Fibroblast of skin of scalp (primary cell): Measurements from ENCODE around the gene ALDH1B1.
A peak's percentile ranks its signal among the peaks of the same experiment; 100 is the strongest.
"Not testable (repeated sequence)": the region's sequence is repeated elsewhere in the genome, so short reads cannot be mapped to it uniquely, and the experiment has no call there.

Experiments
- DNase-seq: peaks from one replicate; pipeline ENCODE4 v3.0.0-alpha.2; 2013

ALDH1B1 gene

GRCh38 chr9:38361473-38361850, 31.0 kb upstream of the ALDH1B1 start:
- peak; percentile 80 for DNase-seq

GRCh38 chr9:38362852-38363588, 29.5 kb upstream of the ALDH1B1 start:
- peak; percentile 88 for DNase-seq

- no peak for DNase-seq
These were observed 28.9 kb upstream of the ALDH1B1 start for GRCh38 chr9:38363589-38363925.

GRCh38 chr9:38367898-38368297, 24.6 kb upstream of the ALDH1B1 start:
- DNase-seq, result no peak

GRCh38 chr9:38368731-38369130, 23.8 kb upstream of the ALDH1B1 start:
- no peak for DNase-seq

- no peak for DNase-seq
These were observed 22.3 kb upstream of the ALDH1B1 start for GRCh38 chr9:38370176-38370575.

- no peak for DNase-seq
These were observed 21.0 kb upstream of the ALDH1B1 start for GRCh38 chr9:38371495-38371894.

GRCh38 chr9:38372762-38373619, 19.5 kb upstream of the ALDH1B1 start:
- no peak for DNase-seq

GRCh38 chr9:38373679-38374078, 18.8 kb upstream of the ALDH1B1 start:
- DNase-seq, result no peak

- no peak for DNase-seq
These were observed 17.5 kb upstream of the ALDH1B1 start for GRCh38 chr9:38374847-38375571.

- no peak for DNase-seq
These were observed 16.9 kb upstream of the ALDH1B1 start for GRCh38 chr9:38375572-38375963.

- DNase-seq, result no peak
These were observed 16.4 kb upstream of the ALDH1B1 start for GRCh38 chr9:38376021-38376670.

GRCh38 chr9:38377336-38378083, 15.0 kb upstream of the ALDH1B1 start:
- not testable (repeated sequence) for DNase-seq

GRCh38 chr9:38380230-38380871, 12.2 kb upstream of the ALDH1B1 start:
- no peak for DNase-seq

- DNase-seq, result no peak
These were observed 11.5 kb upstream of the ALDH1B1 start for GRCh38 chr9:38380872-38381534.

- DNase-seq, result no peak
These were observed 10.4 kb upstream of the ALDH1B1 start for GRCh38 chr9:38382141-38382540.

GRCh38 chr9:38384990-38385848, 7.3 kb upstream of the ALDH1B1 start:
- DNase-seq, result no peak

GRCh38 chr9:38385896-38386295, 6.6 kb upstream of the ALDH1B1 start:
- no peak for DNase-seq

GRCh38 chr9:38386319-38386895, 6.1 kb upstream of the ALDH1B1 start:
- no peak for DNase-seq

GRCh38 chr9:38387066-38387465, 5.4 kb upstream of the ALDH1B1 start:
- DNase-seq, result no peak
